Type B pancreatic cell (in vitro differentiated cells): Measurements from ENCODE around the gene PLSCR1. TPM values are rescaled to one million over a fixed set of nuclear protein-coding genes. Genes with fewer than 3 reads are reported as not detected.
"Not testable (repeated sequence)": the region's sequence is repeated elsewhere in the genome, so short reads cannot be mapped to it uniquely, and the experiment has no call there.

Experiments used
- DNase-seq: peaks from one replicate; pipeline ENCODE4 v3.0.0; 2021; ENCODE audit warnings: mixed read lengths; ENCODE audit not compliant: unreplicated experiment; ENCODE audit errors: extremely low spot score
- H3K27ac Mint-ChIP-seq: 2 replicates; pipeline ENCODE4 v1.8.0; 2021; ENCODE audit warnings: mild to moderate bottlenecking, mixed read lengths
- H3K27me3 Mint-ChIP-seq: 2 replicates; pipeline ENCODE4 v1.8.0; 2021; ENCODE audit warnings: mixed read lengths
- H3K36me3 Mint-ChIP-seq: 2 replicates; pipeline ENCODE4 v1.8.0; 2021; ENCODE audit warnings: mixed read lengths
- H3K4me1 Mint-ChIP-seq: one replicate; pipeline ENCODE4 v1.8.0; 2021; ENCODE audit warnings: mixed read lengths; ENCODE audit not compliant: unreplicated experiment
- H3K4me3 Mint-ChIP-seq: 2 replicates; pipeline ENCODE4 v1.8.0; 2021; ENCODE audit warnings: mild to moderate bottlenecking, mixed read lengths
- H3K9me3 Mint-ChIP-seq: 2 replicates; pipeline ENCODE4 v1.8.0; 2021; ENCODE audit warnings: mixed read lengths
- total RNA-seq: library from RNA; stranded (reverse); gene quantifications from 2 replicates; pipeline ENCODE4 v1.2.1, GENCODE V29; 2021; ENCODE audit warnings: low replicate concordance
- TF ChIP-seq, protein P1 (sequence below): fragments of 200-600 bp; sonication (generic); conservative IDR thresholded peaks from 2 replicates; pipeline ENCODE4 v1.5.0; 2021; ENCODE audit warnings: antibody characterized with exemption, mild to moderate bottlenecking

The PLSCR1 gene
- total RNA-seq, 1 donor from 2014 or later = 51.5 TPM

- Mint-ChIP-seq H3K9me3 (no peaks in the 10 kb centered on the region), H3K4me1 (no peaks in the 10 kb centered on the region), H3K27me3 (no peaks in the 10 kb centered on the region)
These were observed 48.2 kb downstream of the PLSCR1 start for GRCh38 chr3:146496251-146496650.

GRCh38 chr3:146493761-146494160, 50.6 kb downstream of the PLSCR1 start:
- no peak overlapping the region for H3K27ac Mint-ChIP-seq
- H3K27me3 Mint-ChIP-seq = no peaks in the 10 kb centered on the region
- no peaks in the 10 kb centered on the region for H3K4me1 Mint-ChIP-seq
- TF ChIP-seq, protein P1, sequence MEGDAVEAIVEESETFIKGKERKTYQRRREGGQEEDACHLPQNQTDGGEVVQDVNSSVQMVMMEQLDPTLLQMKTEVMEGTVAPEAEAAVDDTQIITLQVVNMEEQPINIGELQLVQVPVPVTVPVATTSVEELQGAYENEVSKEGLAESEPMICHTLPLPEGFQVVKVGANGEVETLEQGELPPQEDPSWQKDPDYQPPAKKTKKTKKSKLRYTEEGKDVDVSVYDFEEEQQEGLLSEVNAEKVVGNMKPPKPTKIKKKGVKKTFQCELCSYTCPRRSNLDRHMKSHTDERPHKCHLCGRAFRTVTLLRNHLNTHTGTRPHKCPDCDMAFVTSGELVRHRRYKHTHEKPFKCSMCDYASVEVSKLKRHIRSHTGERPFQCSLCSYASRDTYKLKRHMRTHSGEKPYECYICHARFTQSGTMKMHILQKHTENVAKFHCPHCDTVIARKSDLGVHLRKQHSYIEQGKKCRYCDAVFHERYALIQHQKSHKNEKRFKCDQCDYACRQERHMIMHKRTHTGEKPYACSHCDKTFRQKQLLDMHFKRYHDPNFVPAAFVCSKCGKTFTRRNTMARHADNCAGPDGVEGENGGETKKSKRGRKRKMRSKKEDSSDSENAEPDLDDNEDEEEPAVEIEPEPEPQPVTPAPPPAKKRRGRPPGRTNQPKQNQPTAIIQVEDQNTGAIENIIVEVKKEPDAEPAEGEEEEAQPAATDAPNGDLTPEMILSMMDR = no peak
- no peak for DNase-seq
- H3K36me3 Mint-ChIP-seq = no peaks in the 10 kb centered on the region
- H3K4me3 Mint-ChIP-seq = no peak overlapping the region
- H3K9me3 Mint-ChIP-seq = no peaks in the 10 kb centered on the region

More at GRCh38 chr3:146496251-146496650, 48.2 kb downstream of the PLSCR1 start:
- DNase-seq = no peak
- Mint-ChIP-seq H3K27ac (no peak overlapping the region), H3K36me3 (no peaks in the 10 kb centered on the region), H3K4me3 (no peak overlapping the region)
- TF ChIP-seq, protein P1 = no peak

DNA sequence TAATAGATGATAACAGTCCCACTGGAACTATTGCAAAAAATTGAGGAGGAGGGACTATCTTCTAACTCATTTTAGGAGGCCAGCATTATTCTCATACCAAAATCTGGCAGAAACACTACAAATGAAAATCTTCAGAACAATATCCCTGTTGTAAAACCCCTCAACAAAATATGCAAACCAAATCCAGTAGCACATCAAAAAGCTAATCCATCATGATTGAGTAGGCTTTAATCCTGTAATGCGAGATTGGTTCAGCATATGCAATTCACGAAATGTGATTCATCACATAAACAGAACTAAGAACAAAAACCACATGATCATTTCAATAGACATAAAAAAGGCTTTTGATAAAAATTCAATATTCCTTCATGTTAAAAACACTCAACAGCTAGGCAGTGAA, 51.2 kb downstream of the PLSCR1 start:
- no peaks in the 10 kb centered on the region for H3K36me3 Mint-ChIP-seq
- H3K9me3 Mint-ChIP-seq = no peaks in the 10 kb centered on the region
- no peak for DNase-seq
- H3K4me3 Mint-ChIP-seq = no peak overlapping the region
- no peak overlapping the region for H3K27ac Mint-ChIP-seq
- no peaks in the 10 kb centered on the region for H3K4me1 Mint-ChIP-seq
- TF ChIP-seq, protein P1 = no peak
- H3K27me3 Mint-ChIP-seq = no peaks in the 10 kb centered on the region

DNA sequence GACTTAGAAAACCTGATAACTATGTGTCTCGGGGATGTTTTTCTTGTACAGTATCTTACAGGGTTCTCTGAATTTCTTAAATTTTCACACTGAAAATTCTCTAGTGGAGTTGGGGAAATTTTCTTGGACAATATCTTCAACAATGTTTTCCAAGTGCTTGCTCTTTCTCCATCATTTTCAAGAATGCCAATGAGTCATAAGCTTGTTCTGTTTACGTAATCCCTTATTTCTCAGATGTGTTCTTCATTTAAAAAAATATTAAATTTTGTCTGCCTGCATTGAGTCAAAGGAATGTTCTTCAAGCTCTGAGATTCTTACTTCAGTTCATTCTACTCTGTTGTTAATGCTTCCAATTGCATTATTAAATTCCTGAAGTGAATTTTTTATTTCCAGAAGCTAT, 53.1 kb downstream of the PLSCR1 start:
- H3K27ac Mint-ChIP-seq = no peak overlapping the region
- no peaks in the 10 kb centered on the region for H3K27me3 Mint-ChIP-seq
- no peaks in the 10 kb centered on the region for H3K4me1 Mint-ChIP-seq
- H3K36me3 Mint-ChIP-seq = no peaks in the 10 kb centered on the region
- H3K4me3 Mint-ChIP-seq = no peak overlapping the region
- TF ChIP-seq, protein P1 = no peak
- no peaks in the 10 kb centered on the region for H3K9me3 Mint-ChIP-seq
- DNase-seq = no peak

DNA sequence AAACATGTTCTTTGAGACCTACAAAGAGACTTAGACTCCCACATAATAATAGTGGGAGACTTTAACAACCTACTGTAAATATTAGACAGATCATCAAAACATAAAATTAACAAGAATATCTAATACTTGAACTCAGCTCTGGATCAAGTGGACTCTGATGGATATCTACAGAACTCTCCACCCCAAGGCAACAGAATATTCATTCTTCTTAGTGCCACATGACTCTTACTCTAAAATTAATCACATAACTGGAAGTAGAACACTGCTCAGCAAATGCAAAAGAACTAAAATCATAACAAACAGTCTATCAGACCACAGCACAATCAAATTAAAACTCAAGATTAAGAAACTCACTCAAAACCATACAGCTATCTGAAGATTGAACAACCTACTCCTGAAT, 59.1 kb downstream of the PLSCR1 start:
- Mint-ChIP-seq H3K27me3 (no peaks in the 10 kb centered on the region), H3K9me3 (peaks cover 5% of the 10 kb centered on the region), H3K4me1 (no peaks in the 10 kb centered on the region), H3K27ac (no peak overlapping the region), H3K36me3 (peaks cover 4% of the 10 kb centered on the region), H3K4me3 (no peak overlapping the region)
- TF ChIP-seq, protein P1 = no peak
- no peak for DNase-seq

DNA sequence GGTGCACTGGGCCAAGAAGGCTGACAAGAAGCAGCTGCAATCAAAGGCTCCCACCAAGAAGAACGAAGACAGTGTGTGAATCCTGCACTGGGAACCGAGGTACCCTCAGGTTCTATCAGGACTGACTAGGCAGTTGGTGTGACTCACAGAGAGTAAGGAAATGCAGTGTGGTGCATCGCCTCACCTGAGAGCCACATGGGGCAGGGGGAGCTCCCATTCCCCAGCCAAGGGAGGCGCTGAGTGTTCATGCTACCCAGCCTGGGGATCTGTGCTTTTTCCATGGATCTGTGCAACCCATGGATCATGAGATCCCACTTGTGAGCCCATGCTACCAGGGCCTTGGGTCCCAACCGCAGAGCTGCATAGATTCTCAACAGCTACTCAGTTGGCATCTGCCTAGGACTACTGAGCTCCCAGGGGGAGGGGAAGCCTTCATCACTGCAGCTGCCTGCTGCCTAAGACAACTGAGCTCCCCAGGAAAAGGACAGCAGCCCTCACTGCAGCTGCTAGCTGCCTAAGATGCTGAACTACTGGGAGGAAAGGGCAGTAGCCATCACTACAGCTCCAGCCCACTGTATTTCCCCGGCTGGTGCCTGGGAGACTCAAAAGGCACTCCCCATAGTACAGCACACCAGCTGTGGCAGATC, 68.2 kb downstream of the PLSCR1 start:
- TF ChIP-seq, protein P1 = no peak
- Mint-ChIP-seq H3K27me3 (no peaks in the 10 kb centered on the region), H3K4me3 (no peak overlapping the region), H3K27ac (no peak overlapping the region), H3K4me1 (no peaks in the 10 kb centered on the region), H3K9me3 (peaks cover 6% of the 10 kb centered on the region), H3K36me3 (no peaks in the 10 kb centered on the region)
- DNase-seq = no peak

DNA sequence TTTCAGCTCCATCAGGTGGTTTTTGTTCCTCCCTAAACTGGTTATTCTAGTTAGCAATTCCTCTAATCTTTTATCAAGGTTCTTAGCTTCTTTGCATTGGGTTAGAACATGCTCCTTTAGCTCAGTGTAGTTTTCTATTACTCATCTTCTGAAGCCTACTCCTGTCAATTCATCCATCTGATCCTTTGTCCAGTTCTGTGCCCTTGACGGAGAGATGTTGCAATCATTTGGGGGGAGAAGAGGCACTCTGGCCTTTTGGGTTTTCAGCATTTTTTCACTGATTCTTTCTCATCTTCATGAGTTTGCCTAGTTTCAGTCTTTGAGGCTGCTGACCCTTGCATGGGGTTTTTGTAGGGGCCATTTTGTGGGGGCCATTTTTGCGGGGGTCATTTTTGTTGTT, 69.4 kb downstream of the PLSCR1 start:
- peak overlapping the region; percentile 20 for H3K4me3 Mint-ChIP-seq
- not testable (repeated sequence) for H3K36me3 Mint-ChIP-seq, H3K4me1 Mint-ChIP-seq, H3K27ac Mint-ChIP-seq, H3K9me3 Mint-ChIP-seq, H3K27me3 Mint-ChIP-seq, DNase-seq
